ENCODE data around the gene ZNF335.

Gene ZNF335

GRCh38 chr20:45949542-45950329, 22.3 kb downstream of the ZNF335 start:
- no peak for DNase-seq

- DNase-seq, result no peak
These were observed 23.1 kb downstream of the ZNF335 start for GRCh38 chr20:45948742-45949541.

- no peak for DNase-seq
These were observed 23.7 kb downstream of the ZNF335 start for GRCh38 chr20:45948261-45948733.

- no peak for DNase-seq
These were observed 24.7 kb downstream of the ZNF335 start for GRCh38 chr20:45947110-45947866.

GRCh38 chr20:45946149-45946970, 25.6 kb downstream of the ZNF335 start:
- DNase-seq, result no peak

- DNase-seq, result no peak
These were observed 26.3 kb downstream of the ZNF335 start for GRCh38 chr20:45945678-45946148.

- DNase-seq, result no peak
These were observed 26.9 kb downstream of the ZNF335 start for GRCh38 chr20:45944965-45945677.

GRCh38 chr20:45944151-45944964, 27.6 kb downstream of the ZNF335 start:
- no peak for DNase-seq

- no peak for DNase-seq
These were observed 28.4 kb downstream of the ZNF335 start for GRCh38 chr20:45943613-45944012.

- DNase-seq, result no peak
These were observed 31.5 kb downstream of the ZNF335 start for GRCh38 chr20:45940469-45940868.

GRCh38 chr20:45940053-45940452, 31.9 kb downstream of the ZNF335 start:
- DNase-seq, result no peak

- DNase-seq, result no peak
These were observed 33.1 kb downstream of the ZNF335 start for GRCh38 chr20:45938727-45939438.

GRCh38 chr20:45937765-45938164, 34.2 kb downstream of the ZNF335 start:
- DNase-seq, result no peak

- no peak for DNase-seq
These were observed 36.5 kb downstream of the ZNF335 start for GRCh38 chr20:45935416-45936046.

GRCh38 chr20:45934586-45935415, 37.2 kb downstream of the ZNF335 start, which contains the start of gene PCIF1:
Gene PCIF1 (plus strand): TSS chr20:45934683. CDS start chr20:45939000, 4,317 bp downstream.
- DNase-seq, result peak; percentile 98

GRCh38 chr20:45934046-45934585, 37.9 kb downstream of the ZNF335 start:
- peak; percentile 62 for DNase-seq

- peak; percentile 38 for DNase-seq
These were observed 38.5 kb downstream of the ZNF335 start for GRCh38 chr20:45933266-45934045.
